ENCODE data around the gene P3H2. TPM values are rescaled to one million over a fixed set of nuclear protein-coding genes. Genes with fewer than 3 reads are reported as not detected.

Gene P3H2
- total RNA-seq, 2 donors from 2014 or later: 14.6 to 22.2 TPM

DNA sequence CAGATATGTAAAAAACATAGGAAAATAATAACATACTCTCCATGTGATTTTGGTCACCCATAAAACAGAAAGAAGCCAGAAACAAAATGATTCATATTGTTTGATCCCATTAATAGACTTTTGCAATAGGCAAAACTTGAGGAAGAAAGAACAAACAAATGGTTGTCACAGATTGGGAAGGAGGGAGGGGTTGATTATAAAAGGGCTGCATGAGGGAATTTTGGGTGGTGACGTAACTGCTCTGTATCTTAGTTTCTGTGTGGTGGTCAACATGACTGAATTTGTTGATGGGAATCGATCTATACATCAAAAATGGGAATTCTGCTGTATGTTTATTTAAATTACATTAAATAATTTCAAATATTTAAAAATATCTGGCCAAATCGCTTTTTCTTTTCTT lies 86.3 kb downstream of the P3H2 start:
- no peak for DNase-seq
- Histone ChIP-seq H3K27me3 (no peaks in the 10 kb centered on the region), H3K9me3 (no peaks in the 10 kb centered on the region), H3K36me3 (no peaks in the 10 kb centered on the region), H3K4me3 (no peak overlapping the region), H3K4me1 (no peaks in the 10 kb centered on the region), H3K27ac (no peak overlapping the region), H3K9ac (ENCODE audit: low read depth in 2 of 2, low read length in 2 of 2) (no peak overlapping the region)
- TF ChIP-seq, protein P1, sequence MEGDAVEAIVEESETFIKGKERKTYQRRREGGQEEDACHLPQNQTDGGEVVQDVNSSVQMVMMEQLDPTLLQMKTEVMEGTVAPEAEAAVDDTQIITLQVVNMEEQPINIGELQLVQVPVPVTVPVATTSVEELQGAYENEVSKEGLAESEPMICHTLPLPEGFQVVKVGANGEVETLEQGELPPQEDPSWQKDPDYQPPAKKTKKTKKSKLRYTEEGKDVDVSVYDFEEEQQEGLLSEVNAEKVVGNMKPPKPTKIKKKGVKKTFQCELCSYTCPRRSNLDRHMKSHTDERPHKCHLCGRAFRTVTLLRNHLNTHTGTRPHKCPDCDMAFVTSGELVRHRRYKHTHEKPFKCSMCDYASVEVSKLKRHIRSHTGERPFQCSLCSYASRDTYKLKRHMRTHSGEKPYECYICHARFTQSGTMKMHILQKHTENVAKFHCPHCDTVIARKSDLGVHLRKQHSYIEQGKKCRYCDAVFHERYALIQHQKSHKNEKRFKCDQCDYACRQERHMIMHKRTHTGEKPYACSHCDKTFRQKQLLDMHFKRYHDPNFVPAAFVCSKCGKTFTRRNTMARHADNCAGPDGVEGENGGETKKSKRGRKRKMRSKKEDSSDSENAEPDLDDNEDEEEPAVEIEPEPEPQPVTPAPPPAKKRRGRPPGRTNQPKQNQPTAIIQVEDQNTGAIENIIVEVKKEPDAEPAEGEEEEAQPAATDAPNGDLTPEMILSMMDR (IDR thresholded peaks at IDR 0.05): no peak
- intact Hi-C loops (cut with DNase I): no loop called here

GRCh38 chr3:190032923-190033322 lies 87.8 kb downstream of the P3H2 start:
- Histone ChIP-seq H3K4me1 (no peaks in the 10 kb centered on the region), H3K9me3 (no peaks in the 10 kb centered on the region), H3K36me3 (no peaks in the 10 kb centered on the region), H3K4me3 (no peak overlapping the region), H3K27ac (no peak overlapping the region), H3K9ac (ENCODE audit: low read depth in 2 of 2, low read length in 2 of 2) (no peak overlapping the region), H3K27me3 (no peaks in the 10 kb centered on the region)
- DNase-seq: no peak
- TF ChIP-seq, protein P1 (IDR thresholded peaks at IDR 0.05): no peak
- intact Hi-C loops (cut with DNase I): no loop called here

GRCh38 chr3:190031887-190032752 lies 88.6 kb downstream of the P3H2 start:
- TF ChIP-seq, protein P1 (IDR thresholded peaks at IDR 0.05): no peak
- Histone ChIP-seq H3K27ac (peak overlapping the region; percentile 9), H3K4me1 (no peaks in the 10 kb centered on the region), H3K36me3 (no peaks in the 10 kb centered on the region), H3K27me3 (no peaks in the 10 kb centered on the region), H3K4me3 (no peak overlapping the region), H3K9ac (ENCODE audit: low read depth in 2 of 2, low read length in 2 of 2) (no peak overlapping the region), H3K9me3 (no peaks in the 10 kb centered on the region)
- no peak for DNase-seq
- intact Hi-C loops (cut with DNase I): no loop called here

GRCh38 chr3:190027116-190027515 lies 93.6 kb downstream of the P3H2 start:
- no peak overlapping the region for H3K4me3 ChIP-seq
- intact Hi-C loops (cut with DNase I): no loop called here
- H3K9me3 ChIP-seq: no peaks in the 10 kb centered on the region
- no peaks in the 10 kb centered on the region for H3K4me1 ChIP-seq
- TF ChIP-seq, protein P1 (IDR thresholded peaks at IDR 0.05): no peak
- no peak for DNase-seq
- H3K9ac ChIP-seq (ENCODE audit: low read depth in 2 of 2, low read length in 2 of 2): no peak overlapping the region
- no peaks in the 10 kb centered on the region for H3K36me3 ChIP-seq
- no peaks in the 10 kb centered on the region for H3K27me3 ChIP-seq
- H3K27ac ChIP-seq: no peak overlapping the region

GRCh38 chr3:190026154-190026553 lies 94.5 kb downstream of the P3H2 start:
- H3K27ac ChIP-seq: no peak overlapping the region
- TF ChIP-seq, protein P1 (IDR thresholded peaks at IDR 0.05): no peak
- intact Hi-C loops (cut with DNase I): no loop called here

More at GRCh38 chr3:190026154-190026553, 94.5 kb downstream of the P3H2 start:
- DNase-seq: no peak
- Histone ChIP-seq H3K9me3 (no peaks in the 10 kb centered on the region), H3K4me3 (no peak overlapping the region), H3K27me3 (no peaks in the 10 kb centered on the region), H3K4me1 (no peaks in the 10 kb centered on the region), H3K9ac (ENCODE audit: low read depth in 2 of 2, low read length in 2 of 2) (no peak overlapping the region), H3K36me3 (no peaks in the 10 kb centered on the region)

All from colonic mucosa (tissue), 4 donors.